GM12873 (cell line): Measurements from ENCODE around the gene SCN8A.

Experiments
- TF ChIP-seq, protein P1 (sequence below): IDR thresholded peaks from 2 replicates; pipeline ENCODE4 v1.5.1; 2012; ENCODE audit warnings: low read depth, mild to moderate bottlenecking, moderate library complexity, low read length, control low read depth; ENCODE audit not compliant: insufficient read depth; ENCODE audit errors: missing control alignments

Gene SCN8A

DNA sequence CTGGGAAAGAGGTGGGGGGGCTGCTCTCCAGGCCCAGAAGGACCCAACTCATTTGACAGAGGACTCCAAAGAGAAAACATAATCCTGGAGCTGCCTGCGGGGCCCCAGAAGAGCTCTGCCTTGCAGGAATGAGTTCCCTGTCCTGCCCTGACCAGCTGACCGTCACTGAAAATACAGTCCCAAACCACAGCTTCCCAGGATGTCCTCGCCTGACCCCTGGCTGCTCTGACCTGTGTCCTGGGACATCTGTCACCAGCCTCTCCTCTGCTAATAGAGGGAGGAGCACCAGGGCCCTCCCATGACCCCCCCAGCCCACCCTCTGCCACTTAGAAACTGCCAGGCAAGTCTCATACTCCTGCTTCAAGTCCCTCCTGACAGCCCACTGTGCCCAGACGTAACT, 247.7 kb downstream of the SCN8A start:
- TF ChIP-seq, protein P1, sequence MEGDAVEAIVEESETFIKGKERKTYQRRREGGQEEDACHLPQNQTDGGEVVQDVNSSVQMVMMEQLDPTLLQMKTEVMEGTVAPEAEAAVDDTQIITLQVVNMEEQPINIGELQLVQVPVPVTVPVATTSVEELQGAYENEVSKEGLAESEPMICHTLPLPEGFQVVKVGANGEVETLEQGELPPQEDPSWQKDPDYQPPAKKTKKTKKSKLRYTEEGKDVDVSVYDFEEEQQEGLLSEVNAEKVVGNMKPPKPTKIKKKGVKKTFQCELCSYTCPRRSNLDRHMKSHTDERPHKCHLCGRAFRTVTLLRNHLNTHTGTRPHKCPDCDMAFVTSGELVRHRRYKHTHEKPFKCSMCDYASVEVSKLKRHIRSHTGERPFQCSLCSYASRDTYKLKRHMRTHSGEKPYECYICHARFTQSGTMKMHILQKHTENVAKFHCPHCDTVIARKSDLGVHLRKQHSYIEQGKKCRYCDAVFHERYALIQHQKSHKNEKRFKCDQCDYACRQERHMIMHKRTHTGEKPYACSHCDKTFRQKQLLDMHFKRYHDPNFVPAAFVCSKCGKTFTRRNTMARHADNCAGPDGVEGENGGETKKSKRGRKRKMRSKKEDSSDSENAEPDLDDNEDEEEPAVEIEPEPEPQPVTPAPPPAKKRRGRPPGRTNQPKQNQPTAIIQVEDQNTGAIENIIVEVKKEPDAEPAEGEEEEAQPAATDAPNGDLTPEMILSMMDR = no peak

DNA sequence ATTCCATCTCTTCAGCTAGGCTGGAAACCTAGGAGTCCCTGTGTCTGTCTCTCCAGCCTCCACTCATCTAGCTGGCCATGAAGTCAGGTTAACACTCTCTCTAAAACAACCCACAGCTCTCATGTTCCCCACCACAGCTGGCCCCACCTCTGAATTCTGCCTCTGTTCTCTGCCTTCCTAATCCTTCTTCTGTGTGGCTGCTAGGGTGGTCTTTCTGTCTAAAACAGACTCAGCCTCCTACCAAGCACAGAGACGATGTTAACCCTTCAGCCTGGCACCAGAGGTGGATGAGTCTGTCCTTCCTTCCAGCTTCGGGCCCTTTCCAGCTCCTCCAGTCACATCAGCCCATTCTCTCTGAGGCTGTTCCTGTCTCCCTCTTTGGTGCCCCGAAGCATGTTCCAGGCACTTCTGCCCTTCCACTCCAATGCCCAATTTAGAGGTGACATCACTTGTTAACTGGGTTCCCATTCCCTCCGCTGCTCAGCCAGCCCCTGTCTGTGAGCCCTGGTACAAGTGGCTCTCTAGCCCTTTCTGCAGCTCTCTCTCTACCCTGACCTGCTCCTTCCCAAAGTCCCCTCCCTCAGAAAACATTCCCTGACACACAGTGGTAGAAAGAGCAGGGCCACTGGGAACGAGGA, 248.4 kb downstream of the SCN8A start:
- TF ChIP-seq, protein P1 = no peak

- TF ChIP-seq, protein P1 = no peak
Observed at GRCh38 chr12:51840966-51841365, 249.9 kb downstream of the SCN8A start.

- TF ChIP-seq, protein P1 = no peak
Observed at GRCh38 chr12:51841727-51842126, 250.7 kb downstream of the SCN8A start.

DNA sequence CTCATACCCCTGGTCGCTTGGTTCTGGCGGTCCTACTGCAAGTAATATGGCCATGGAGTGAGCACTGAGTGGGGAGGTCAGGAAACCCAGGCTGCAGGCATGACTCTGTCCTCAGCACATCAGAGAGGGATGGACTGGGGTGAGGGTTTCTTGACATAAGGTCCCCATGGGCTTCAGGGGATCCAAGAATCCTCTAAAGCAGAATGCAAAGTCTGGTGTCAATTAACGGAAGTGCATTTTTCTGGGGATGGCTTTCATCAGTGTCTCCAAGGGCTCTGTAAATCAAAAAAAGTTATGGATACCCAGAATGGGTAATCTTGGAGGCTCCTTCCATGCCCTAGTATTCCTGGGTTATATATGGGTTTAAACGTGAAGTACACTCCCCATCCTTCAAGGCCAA, 253.8 kb downstream of the SCN8A start:
- TF ChIP-seq, protein P1 = no peak

GRCh38 chr12:51845482-51845881, 254.4 kb downstream of the SCN8A start:
- TF ChIP-seq, protein P1 = no peak

- TF ChIP-seq, protein P1 = no peak
Observed at GRCh38 chr12:51846271-51846691, 255.2 kb downstream of the SCN8A start.
